GM19455 (cell line): ENCODE data around the gene AIDA.
"Not testable (repeated sequence)": the region's sequence is repeated elsewhere in the genome, so short reads cannot be mapped to it uniquely, and the experiment has no call there.

Experiments used
- ATAC-seq: cut with Tn5 transposase; IDR thresholded peaks from one replicate; pipeline ENCODE4 v1.9.1; 2021; ENCODE audit not compliant: unreplicated experiment

Gene AIDA, protein sequence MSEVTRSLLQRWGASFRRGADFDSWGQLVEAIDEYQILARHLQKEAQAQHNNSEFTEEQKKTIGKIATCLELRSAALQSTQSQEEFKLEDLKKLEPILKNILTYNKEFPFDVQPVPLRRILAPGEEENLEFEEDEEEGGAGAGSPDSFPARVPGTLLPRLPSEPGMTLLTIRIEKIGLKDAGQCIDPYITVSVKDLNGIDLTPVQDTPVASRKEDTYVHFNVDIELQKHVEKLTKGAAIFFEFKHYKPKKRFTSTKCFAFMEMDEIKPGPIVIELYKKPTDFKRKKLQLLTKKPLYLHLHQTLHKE

DNA sequence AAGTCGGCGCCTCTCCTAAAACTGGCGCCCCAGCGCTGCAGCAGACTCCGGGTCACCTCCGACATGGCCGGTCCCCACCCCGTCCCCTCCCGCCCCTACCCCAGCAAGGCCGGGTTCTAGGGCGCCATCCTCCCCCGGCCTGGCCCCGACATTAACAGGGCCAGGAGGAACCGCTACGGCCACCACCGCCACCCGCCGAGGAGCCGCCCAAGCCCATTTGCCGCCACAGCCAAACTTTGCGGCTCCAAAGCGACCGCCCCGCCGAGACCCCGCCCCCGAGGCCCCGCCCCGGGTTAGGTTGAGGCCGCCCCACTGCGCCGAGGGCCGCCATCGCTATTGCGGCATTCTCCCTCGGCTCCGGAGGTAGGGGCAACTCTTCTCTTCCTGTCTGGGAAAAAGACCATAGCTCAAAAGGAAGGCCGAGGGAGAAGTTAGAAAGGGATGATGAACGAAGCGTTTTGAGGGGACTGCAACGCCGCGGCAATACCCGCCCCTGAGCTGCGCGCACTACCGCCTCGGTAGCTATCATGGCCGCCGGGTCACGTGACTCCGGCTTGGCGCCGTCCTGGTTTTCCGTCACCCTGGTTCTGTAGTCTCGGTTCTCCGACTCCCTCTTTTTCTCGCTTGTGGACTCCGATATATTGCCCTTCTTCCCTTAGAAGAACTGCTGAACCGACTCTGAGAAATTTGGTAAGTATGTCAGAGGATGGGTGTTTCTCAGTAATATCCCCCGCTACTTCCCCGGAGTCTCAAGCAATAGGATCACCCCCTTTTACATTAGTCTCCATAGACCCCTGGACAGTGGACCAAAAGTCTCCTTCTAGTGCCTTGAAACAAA, at the start of gene AIDA, which contains the start of gene BROX:
Gene AIDA (minus strand): TSS at position 239 of the 838 bp plus-strand sequence. CDS start 174 bp downstream, at position 65.
Gene BROX (plus strand): TSS at position 312 of the 838 bp plus-strand sequence. CDS start 3,136 bp downstream, outside the sequence.
- ATAC-seq: peak; percentile 82

DNA sequence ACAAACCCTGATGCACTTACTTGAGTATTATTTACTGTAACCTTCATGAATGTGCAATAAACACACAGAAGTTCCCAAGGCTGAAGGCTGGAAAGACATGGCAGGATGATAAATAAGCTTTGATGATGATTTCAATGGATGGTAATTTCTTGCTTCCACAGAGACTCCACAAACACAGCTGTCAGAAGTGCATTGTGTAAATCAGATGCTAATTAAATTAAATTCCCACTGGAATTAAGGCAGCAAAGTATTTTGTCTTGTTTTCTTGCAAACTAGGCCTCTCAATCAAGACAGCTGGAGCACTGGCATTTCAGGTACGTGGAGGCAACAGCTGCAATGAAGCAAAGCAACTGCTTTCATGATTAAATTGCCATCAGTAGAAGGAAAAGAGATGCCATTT, 48.8 kb upstream of the AIDA start:
- ATAC-seq: no peak

DNA sequence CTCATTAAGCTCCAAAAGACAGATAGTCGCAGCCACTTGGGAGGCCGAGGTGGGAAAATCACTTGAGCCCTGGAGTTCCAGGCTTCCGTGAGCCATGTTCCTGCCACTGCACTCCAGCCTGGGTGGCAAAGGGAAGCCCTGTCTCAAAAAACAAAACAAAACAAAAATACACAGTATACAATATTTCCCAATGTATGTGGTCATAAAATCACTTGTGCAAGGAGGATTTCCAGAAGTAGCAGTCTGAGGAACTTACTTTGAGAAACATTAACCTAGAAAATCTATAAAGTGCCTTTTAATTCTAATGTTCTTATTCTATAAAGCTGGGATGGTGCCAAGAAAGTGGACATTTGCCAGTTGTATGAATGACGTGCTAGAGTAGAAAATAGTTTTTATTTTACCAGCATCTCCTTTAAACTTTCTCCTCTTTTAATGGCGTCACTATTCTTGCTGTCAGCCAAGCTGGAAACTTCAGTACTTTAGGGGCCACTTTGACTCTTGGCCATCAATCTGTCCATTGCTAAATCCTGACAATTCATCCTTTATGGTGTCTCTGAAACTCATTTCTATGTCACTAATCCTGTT, 47.3 kb upstream of the AIDA start:
- ATAC-seq: no peak

DNA sequence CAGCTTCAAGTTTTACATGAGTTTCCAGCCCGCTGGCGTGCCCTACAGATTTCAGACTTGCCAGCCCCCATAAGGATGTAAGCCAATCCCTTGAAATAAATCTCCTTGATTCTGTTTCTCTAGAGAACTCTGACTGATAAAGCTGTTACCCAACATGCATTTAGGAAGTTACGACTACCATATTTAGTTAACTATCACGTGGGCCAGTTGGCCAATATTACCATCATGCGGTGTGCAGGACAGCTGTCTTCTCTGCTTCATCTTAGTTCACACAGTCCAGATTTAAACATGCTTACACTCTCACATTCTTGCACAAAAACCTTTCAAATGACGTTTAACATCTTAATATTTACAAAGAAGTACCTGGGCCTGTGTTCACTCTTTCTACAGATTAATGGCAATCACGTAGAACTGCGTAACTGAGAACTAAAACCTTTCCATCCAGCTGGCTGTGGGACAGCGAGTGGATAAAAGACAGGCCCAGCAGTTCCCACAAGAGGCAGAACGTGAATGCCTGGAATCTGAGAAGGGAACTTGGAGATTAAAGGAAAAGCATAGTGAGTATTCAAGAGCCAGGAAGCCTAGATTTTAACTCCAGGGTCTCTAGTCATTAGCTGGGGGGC, 45.5 kb upstream of the AIDA start:
- no peak for ATAC-seq

DNA sequence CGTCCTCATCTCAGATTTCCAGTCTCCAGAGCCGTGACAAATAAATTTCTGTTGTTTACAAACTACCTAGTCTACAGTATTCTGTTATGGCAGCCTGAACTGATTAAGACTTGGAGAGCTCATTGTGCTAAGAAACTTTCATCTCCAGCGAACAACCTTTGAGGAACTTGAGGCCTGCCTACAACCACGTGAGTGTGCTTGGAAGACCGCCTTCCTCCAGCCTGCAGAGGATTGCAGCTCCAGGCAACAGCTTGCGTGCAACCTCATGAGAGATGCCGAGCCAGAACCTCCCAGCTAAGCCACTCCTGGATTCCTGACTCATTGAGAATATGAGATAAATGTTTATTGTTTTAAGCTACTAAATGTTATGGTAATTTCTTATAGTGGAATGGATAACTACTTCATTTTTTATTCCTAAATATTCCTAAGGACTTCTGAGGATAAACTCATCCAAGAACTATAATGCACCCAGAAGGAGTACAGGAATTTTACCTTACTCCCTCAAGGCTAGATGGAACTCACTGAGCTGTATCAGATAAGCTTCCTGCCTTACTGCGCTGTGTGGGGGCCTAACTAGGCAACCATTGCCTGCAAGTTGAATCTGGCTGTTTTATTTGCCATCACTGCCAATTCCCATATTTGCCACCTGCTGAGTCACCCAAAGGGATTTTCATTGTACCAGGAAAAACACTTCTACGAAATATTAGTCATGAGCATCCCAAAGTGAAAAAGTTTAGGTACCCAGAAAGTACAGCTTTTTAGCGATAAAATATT, 42.3 kb upstream of the AIDA start:
- ATAC-seq: no peak

DNA sequence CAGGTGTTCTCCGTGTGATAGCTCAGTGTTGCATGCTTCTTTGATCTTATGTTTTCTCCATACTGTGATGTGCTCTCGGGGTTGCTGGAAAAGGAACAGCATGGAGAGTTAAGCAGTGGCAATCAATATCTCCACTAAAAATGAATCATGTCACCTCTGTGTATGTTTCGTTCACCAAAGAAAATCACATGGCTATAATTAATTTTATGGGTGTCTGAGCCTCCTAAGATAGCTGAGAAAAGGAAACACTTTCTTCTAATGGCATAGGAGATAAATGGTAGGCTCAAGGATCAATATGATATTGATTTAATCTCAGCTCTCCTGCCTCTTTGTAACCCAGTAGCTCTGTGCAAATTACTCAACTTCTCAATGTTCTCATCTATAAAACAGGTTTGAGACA, 39.0 kb upstream of the AIDA start:
- ATAC-seq: no peak

DNA sequence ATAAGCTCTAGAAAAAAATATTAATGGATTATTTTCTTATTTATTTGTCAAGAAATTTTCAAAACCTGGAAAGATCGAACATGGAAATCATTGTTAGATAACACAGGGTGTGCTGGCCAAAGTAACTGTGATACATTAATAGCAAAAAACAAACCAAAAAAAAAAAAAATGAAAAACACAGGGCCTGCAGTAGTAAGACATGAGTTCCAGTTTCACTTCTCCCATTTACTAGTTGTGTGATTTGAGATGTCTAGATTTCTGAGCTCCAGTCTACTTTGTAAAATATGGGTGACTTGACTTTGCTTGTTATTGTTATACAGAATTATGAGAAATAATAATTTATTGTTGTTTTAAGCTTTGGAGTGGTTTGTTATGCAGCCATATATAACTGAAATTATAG, 38.4 kb upstream of the AIDA start:
- peak; percentile 79 for ATAC-seq

DNA sequence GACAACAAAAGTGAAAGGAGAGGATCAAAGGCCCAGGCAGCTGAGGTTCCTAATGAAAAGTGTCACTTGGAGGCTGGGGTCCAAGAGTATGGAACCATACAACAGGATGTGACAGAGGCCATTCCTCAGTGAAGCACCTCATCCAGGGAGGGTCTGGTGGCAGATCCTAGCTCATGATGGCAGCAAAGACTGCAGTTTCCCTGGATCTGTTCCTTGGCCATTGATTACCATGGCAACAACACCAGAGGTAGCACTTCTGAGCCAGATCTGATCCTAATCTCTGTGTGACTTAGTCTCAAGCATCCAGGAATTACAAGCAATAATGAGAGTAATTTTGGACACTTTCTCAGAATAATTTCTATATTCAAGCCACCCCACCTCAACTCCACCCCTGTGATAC, 37.6 kb upstream of the AIDA start:
- no peak for ATAC-seq

DNA sequence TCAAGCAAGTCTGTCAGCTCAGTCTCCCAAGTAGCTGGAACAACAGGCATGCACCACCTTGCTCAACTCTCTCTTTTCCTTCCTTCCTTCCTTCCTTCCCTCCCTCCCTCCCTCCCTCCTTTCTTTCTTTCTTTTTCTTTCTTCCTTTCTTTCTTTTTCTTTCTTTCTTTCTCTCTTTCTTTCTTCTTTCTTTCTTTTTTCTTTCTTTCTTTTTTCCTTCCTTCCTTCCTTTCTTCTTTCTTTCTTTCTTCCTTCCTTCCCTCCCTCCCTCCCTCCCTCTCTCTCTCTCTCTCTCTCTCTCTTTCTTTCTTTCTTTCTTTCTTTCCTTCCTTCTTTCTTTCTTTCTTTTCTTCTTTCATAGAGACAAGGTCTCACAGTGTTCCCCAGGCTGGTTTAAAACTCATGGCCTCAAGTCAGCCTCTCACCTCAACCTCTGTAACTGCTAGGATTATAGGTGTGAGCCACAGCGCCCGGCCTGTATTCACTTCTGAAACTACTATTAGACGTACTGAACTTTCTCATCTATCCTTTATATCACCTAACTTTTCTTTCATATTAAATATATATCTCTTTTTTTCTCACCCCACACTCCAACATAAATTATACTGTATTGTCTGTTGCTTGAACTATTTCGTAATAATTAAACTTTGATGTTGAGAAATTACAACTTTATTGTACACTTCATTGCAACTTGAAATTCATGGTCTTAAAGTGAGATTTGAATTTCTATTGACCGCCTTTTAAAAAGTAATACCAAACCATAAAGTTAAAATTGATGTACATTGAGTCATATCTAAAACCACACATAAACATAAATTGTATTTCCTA, 29.6 kb upstream of the AIDA start:
- ATAC-seq: not testable (repeated sequence)

DNA sequence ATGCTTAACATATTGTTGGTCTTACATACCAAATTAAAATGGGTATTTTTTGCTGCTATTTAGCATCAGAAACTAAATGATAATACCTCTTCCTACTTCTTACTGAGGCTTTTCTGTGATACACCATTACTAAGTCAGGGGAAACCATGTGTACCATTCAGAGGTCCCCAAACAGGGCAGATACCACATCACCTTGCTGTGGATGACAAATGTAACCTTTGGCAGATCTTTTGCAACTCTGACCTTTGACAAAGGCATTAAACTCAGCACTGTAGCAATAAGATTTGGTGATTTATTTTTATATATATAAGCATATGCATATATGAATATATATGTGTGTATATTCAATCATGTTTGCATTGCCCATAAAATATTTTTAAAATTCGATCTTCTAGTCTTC, 27.6 kb upstream of the AIDA start:
- no peak for ATAC-seq

DNA sequence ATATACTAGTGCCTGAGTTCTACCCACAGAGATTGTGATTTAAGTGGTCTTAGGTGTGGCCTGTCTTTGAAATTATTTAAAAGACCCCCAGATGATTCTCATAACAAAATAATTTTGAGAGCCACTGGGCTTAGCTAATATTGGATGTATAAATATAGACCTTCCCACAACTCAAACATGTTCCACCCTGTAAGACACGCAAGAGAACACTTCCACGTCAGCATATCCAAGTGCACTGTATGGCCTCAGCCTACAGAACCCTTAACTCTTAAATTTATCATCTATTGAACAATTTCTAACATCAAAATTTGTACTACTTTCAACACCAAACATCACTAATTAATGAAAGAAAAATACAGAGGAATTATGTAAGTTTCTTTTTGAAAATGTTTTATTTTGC, 27.2 kb upstream of the AIDA start:
- ATAC-seq: no peak

DNA sequence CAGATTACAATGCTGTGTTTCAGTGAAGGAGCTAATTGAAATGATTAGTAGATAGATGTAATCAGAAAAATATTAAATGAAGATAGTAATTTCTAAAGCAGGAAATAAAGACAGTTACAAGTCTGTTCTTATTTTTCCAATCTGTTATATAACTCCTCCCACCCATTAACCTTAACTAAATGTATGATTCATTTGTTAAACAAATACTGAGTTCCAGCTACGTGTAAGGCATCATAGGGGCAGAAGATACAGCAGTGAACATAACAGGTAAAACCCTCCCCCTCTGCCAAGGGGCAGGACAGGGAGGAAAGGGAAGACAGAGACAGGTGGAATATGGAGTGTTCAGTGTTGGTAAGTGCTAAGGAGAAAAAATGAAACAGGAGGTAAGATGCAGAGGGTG, 24.7 kb upstream of the AIDA start, which contains the start of gene FAM177B:
Gene FAM177B (plus strand): TSS at position 231 of the 400 bp plus-strand sequence. CDS start 9,344 bp downstream, outside the sequence.
- ATAC-seq: no peak

DNA sequence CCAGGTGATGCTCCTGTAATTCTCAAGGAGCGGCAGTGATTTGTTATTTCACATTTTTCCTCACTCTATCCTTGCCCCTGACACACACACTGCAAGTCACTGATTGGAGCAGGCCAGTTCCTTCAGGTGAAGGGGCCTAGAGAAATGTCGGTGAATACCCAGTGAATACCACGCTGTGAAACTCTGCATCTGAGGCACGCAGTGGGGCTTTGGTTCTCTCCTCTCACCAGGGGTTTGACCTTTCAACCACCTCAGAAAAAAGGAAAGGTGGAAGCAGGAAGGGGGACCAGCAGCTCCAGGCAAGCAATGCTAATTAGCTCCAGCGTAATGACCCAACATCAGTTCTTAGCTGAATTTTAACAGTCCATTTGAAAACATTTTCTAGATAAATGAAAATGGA, 24.2 kb upstream of the AIDA start:
- no peak for ATAC-seq

DNA sequence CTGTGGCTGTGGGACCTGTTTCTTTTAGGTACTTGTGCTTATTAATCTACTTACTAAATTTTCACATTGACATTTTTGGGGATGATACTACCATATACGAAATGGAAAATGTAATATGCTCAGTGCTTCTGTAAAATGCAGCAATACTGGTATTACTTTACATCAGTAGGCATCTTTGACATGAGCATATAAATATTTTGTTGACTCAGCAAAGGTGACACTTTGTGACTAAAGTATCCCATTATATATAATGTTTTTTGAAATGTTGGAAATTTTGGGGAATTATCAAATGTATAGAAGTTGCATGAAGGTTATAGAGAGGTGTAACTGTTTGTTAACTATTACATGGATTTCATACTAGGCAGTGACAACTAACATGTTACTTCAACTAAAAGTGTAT, 22.4 kb upstream of the AIDA start:
- no peak for ATAC-seq

DNA sequence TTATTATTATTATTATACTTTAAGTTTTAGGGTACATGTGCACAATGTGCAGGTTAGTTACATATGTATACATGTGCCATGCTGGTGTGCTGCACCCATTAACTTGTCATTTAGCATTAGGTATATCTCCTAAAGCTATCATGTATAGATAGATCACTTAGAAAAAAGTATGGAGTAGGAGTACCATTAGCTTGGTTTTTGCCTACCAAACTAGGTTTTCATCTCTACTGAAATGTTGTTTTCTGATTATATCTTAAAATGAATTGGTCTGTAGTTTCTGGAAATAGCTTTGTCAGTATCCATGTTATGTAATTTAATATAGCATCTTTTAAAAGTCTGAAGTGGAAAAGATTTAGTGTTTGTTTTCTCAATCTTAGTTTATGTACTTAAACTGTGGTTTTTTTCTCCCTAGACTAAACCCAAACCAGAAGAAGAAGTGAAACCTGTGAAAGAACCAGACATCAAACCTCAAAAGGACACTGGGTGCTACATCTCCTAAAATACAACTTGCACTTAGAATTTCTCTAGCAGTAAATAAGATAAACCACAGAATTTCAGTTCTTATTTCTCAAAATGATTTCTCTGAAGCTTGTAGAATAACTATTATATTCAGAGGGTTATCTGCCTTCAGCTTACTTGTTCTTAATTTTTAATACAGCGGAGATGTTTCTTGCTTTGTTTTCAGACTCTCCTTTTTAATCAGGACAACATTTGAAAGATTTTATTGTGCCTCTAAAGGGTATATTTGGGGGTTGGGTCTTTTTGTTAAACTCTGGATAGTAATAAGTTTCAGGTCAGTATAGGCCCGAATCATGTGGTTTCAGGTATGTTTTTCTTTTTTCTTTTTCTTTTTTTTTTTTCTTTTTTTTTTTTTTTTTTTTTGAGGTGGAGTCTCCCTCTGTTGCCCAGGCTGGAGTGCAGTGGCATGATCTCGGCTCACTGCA, 20.2 kb upstream of the AIDA start:
- peak; percentile 98 for ATAC-seq

DNA sequence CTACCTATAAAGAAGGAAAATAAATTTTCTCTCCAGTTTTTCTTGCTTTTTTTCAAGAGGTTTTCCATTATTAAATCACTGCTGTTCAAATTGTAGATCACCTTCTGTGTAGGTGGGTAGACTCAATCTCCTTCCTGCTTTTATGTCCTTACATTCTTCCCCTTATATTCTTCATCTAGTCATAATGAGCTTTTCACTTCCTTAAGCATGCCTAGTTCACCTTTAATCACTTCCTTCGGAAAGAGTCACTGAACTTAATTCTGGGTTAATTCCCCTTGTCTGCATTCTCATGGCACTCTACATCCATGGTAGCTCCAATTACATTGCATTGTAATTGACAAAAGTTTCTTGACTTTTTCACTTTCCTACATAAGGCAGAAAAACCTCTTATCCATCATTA, 18.6 kb upstream of the AIDA start:
- ATAC-seq: no peak

DNA sequence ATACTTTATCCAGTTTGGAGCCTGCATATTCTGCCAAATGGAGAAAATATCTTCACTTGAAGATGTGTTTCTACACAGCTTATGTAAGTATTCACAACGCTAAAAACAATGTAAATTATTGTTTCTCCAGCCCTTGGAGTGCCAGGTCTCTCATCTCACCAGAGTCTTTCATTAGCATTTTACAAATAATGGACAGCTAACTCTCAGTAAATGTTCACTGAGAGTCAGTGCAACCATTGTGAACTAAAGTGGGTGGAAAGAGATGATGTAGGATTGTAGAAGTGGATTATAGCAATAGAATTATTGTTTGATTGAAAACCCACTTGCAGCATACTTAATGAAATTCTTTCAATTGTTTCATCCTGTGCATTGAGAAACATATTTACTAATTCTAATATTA, 16.5 kb upstream of the AIDA start:
- no peak for ATAC-seq

DNA sequence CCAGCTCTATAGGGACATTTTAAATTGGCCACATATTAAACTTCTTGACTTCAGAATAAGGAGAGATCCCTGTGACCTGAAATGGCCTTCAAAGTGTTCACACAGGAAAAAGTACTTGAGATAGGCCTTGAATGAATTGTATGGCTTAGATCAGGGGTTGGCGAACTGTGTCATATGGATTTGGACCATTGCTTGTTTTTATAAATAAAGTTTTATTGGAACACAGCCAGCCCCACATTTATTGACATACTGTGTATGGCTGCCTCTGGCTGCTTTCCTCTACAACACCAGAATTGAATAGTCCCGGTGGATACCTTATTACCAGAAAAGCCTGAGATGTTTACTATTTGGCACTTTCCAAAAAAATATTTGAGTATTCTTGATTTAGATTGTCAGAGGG, 4.1 kb upstream of the AIDA start:
- no peak for ATAC-seq
